Activated CD4-positive, alpha-beta T cell treated with anti-CD3 and anti-CD28 coated beads, Interleukin-2, amount 50 U/mL, for 4 hours (primary cell): ENCODE results near the gene KIAA1217.

Experiments used
- DNase-seq, 2 experiments: peaks; one replicate each; pipeline ENCODE4 v3.0.0-alpha.2; 2020

The KIAA1217 gene

DNA sequence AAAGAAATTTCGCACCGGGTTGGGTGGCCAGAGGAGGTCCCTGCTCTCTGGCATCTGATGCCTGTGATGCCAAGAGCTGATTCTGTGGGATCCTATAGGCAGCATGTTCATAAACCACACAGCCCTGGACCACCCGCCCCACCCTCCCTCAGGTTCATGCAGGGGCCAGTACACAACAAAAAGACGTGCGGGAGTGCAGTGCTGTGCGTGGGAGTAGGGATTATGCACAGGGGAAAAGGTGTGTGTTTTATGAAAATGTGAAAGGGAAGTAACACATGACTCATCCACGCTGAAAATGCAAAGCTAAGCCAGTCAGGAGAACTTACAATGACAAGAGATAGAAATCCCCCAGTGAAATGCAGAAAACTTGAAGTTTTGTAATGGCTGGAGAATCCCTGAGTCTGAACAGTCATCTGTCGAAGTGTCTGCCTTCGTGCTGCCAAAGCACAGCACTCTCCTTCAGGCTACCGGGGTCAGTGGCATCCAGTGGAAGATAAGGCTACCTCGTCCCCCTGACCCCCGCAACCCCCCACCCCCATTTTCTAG is 1.1 kb downstream of the KIAA1217 start:
- DNase-seq, result no peak

DNA sequence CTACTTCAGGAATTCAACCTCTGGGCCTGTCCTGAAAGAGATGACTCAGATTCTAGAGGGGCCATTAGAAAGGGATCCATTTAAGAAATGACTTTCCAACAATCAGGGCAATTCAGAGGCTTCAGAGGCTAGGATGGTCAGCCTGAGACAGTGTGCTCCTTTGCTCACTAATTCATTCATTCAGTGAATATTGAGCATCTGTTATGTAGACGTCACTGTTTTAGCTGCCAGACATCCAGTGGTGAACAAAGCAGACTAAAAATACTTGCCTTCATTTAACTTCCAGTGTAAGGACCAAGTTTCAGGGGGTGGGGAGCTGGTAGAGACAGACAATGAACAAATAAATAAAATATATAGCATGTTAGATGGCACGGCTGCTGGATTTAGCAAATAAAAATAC is 1.6 kb downstream of the KIAA1217 start:
- no peak for DNase-seq

GRCh38 chr10:24213266-24213665 is 4.3 kb downstream of the KIAA1217 start:
- no peak for DNase-seq

- no peak for DNase-seq
Measured at GRCh38 chr10:24213881-24214280, 4.9 kb downstream of the KIAA1217 start.

- no peak for DNase-seq
Measured at GRCh38 chr10:24214762-24215161, 5.8 kb downstream of the KIAA1217 start.

GRCh38 chr10:24215196-24215595 is 6.3 kb downstream of the KIAA1217 start:
- DNase-seq, result no peak

DNA sequence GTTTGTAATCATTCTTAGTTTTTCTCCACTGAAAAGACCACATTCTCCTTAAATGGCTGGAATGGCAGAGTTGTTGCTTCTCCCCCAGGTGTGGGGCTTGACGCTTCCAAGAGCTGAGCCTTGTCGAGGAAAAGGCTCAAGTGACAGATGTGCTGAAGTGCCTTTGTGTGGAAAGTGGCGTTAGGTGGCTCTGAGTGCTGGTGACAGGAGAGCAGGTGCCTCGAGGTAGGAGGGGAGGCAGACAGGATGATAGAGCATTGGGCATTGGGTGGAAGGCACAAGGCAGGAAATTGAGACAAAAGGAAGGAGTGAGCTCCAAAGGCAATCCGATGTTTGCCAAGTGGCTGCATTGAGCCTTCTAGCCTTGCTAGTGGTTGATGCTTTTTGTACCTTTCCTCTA is 6.7 kb downstream of the KIAA1217 start:
- DNase-seq, result no peak

DNA sequence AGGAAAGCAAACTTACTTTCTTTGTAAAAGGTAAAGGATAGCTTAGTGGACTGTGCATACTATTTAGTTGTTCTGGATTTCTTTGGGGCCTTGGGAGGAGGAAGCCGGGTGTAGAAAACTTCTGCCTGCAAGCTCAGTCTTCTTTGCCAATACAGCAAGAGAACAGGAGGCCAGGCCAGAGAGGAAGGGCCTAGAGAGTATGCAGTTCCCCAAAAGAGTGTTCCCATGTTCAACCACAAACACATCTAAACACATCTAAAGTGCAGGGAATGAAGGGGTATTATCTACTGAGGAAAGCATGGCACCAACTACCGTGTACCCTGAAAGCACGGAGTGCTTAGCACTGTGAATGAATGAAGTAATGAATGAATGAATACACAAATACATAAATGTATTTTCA is 11.0 kb downstream of the KIAA1217 start:
- no peak for DNase-seq

- DNase-seq, result no peak
Measured at GRCh38 chr10:24223341-24223740, 14.4 kb downstream of the KIAA1217 start.

DNA sequence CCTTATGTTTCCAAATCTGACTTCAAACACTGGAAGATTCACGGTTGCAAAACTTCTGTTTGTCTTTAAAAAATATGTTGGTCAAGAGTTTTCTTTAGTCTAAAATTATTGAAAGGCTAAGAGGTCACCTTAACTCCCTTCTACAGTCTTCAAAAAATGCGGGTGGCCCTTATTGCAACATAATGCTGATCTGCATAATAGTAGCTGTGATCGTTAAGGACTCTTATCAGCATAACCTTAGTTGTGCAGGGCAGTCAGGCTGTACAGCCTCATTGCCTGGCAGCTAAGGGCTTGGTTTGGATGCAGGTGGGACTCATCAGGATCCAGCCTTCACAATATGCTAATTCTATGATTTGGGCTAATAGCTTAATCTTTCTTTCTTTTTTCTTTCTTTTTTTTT is 15.0 kb downstream of the KIAA1217 start:
- no peak for DNase-seq

DNA sequence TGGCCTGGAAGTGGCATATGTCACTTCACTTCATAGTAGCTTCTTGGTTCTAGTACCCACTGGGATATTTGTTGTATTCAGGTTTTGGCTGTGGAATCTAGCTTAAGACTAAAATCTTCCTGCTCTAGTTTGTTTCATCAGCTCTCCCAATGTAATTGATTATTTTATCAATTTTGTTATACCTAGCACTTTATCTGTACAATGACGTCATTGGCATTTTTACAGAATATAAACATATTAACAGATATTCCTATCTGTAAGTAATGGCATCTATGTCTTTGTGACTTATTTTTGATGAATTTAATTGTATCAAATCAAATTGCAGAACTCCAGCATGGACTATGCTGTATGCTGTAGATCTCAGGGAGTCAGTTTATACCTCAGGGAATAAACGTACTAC is 19.7 kb downstream of the KIAA1217 start:
- DNase-seq, result no peak

- DNase-seq, result no peak
Measured at GRCh38 chr10:24229909-24230308, 21.0 kb downstream of the KIAA1217 start.

- DNase-seq, result no peak
Measured at GRCh38 chr10:24231200-24231599, 22.3 kb downstream of the KIAA1217 start.

GRCh38 chr10:24234784-24235183 is 25.8 kb downstream of the KIAA1217 start:
- no peak for DNase-seq

DNA sequence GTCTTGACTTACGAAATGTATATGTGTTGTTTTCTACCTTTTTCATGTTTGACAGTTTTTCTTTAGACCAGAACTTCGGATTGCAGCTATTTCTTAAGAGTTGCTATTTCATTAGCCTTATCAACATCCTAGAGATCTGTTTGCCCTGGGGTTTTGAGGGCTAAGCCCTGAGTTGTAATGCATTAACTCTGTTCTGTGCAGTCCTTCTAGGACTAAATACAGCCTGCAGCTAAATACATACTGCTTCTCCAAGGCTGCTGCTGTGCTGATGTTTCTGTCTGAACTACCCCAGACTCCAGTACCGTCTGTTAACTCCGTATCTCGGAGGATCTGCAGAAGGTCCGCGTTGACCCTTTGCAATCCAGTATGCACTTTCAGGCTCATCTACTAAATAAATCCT is 26.5 kb downstream of the KIAA1217 start:
- DNase-seq, result no peak

- no peak for DNase-seq
Measured at GRCh38 chr10:24237801-24238395, 29.0 kb downstream of the KIAA1217 start.

- DNase-seq, result no peak
Measured at GRCh38 chr10:24238519-24239247, 29.7 kb downstream of the KIAA1217 start.

DNA sequence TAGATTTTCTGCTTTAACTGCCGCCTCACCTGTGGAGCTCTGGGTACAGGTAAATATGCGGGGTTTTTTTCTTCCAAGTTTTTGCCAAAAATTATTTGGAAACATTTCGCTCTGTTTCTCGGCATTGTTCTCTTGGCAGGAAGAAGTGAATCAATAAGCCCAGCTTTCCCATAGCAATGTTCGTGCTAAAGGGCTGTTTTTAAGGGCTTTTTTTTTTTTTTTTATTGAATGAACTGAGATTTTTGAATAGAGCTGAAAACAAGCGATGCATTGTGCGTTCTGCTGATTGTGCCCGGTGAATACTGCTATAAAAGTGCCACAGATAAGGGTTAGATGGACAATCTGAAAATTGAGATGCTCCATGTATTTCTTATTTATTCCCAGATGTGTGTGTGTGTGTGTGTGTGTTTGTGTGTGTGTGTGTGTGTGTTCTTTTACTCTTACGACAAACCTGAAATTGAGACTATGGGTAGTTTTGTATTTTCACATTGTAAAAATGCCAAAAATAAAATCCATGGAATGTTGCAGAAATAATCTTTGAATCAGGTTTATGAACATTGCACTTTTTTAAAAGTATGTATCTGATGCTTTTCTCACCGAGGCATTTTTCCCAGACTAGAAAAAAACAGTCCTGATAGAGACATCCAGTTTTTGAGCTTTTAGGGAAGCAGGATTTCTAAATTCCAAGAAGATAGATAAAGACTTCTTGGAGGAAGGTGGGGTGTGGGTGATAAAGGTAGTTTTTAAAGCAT is 30.5 kb downstream of the KIAA1217 start:
- no peak for DNase-seq

- DNase-seq, result no peak
Measured at GRCh38 chr10:24240041-24240751, 31.3 kb downstream of the KIAA1217 start.

GRCh38 chr10:24241536-24242040 is 32.6 kb downstream of the KIAA1217 start:
- no peak for DNase-seq

DNA sequence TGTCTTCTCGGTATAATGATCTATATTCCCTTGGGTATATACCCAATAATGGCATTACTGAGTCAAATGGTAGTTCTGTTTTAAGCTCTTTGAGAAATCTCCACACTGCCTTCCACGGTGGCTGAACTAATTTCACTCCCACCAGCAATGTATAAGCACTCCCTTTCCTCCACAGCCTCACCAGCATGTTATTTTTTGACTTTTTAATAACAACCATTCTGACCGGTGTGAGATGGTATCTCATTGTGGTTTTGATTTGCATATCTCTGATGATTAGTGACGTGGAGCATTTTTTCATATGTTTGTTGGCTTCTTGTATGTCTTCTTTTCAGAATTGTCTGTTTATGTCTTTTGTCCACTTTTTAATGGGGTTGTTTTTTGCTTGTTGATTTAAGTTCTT is 33.6 kb downstream of the KIAA1217 start:
- no peak for DNase-seq

DNA sequence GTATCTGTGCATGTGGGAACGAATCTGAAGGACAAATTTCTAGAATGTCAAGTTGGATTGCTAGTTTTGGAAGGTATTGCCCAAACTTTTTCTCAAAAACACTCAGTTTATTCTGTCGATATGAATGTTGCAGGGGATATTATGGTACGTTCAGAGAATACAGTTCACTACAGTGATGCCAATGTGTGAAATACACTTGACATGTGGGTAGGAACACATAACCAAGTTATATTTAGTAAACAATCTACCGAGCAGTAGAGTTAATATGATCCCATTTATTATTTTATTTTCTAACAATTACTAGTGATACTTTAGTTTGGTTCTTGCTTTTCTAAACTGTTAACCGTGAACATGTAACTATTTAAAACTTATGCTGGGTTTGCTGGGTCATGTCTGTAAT is 37.4 kb downstream of the KIAA1217 start:
- DNase-seq, result no peak

- no peak for DNase-seq
Measured at GRCh38 chr10:24247841-24248240, 38.9 kb downstream of the KIAA1217 start.
